HG03159 (cell line): ENCODE results near the gene RAC2.

ENCODE experiments used
- ATAC-seq: cut with Tn5 transposase; IDR thresholded peaks from one replicate; pipeline ENCODE4 v1.9.1; 2021; ENCODE audit warnings: mild to moderate bottlenecking, moderate library complexity; ENCODE audit not compliant: unreplicated experiment

RAC2 gene

DNA sequence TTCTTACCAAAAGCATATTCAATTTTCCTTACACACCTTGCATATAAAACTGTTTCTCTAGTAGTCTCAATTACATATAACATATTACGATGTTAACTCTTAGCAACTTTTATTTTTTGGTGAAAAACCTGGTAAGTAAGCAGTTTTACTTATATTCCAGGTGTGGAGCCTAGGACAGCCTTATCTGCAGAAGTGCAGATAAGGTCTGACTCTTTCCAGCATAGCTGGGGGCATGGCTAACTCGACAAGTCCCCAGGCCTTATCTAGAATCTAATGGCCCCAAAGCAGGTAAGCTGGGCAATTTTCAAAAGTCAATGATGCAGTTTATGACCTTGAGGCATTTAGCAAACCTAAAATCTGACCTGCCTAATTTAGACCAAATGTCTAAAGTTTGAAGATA lies 51.9 kb downstream of the RAC2 start:
- no peak for ATAC-seq

DNA sequence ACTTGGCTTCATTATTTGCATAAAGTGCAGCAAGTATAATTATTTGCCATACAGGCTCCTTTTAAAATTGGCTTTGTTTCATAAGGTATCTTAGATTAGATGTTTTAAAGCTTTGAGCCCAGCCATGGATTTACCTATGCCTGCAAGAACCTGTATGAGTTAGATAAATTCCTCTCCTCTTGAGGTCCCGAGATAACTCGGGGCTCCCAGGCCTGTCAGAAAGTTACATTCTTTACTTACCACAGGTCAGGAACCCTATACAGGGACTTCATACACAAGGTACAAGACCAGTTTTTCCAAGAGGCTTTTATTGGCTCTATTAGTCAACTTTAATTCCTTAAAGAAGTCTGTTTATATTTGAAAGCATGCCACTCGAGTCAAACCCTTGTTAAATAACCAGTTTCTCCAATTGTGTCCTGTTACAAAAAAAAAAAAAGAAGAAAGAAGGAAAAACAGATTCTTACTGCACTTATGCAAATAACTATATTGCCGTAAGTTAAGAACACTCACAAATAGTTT lies 53.7 kb downstream of the RAC2 start:
- no peak for ATAC-seq

DNA sequence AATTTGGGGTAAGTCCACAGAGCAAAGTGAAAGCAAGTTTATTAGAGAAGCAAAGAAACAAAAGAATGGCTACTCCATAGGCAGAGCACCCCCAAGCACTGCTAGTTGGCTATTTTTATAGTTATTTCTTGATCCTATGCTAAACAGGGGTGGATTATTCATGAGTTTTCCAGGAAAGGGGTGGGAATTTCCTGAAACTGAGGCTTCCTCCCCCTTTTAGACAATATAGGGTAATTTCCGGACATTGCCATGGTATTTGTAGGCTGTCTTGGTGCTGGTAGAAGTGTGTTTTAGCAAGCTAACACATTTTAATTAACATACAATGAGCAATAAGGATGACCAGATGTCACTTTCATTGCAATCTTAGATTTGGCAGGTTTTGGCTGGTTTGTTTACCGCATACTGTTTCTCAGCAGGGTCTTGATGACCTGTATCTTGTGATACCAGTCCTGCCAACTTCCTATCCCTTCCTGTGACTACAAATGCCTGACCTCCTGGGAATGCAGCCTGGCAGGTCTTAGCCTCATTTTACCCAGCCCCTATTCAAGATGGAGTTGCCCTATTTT lies 55.1 kb downstream of the RAC2 start:
- no peak for ATAC-seq

DNA sequence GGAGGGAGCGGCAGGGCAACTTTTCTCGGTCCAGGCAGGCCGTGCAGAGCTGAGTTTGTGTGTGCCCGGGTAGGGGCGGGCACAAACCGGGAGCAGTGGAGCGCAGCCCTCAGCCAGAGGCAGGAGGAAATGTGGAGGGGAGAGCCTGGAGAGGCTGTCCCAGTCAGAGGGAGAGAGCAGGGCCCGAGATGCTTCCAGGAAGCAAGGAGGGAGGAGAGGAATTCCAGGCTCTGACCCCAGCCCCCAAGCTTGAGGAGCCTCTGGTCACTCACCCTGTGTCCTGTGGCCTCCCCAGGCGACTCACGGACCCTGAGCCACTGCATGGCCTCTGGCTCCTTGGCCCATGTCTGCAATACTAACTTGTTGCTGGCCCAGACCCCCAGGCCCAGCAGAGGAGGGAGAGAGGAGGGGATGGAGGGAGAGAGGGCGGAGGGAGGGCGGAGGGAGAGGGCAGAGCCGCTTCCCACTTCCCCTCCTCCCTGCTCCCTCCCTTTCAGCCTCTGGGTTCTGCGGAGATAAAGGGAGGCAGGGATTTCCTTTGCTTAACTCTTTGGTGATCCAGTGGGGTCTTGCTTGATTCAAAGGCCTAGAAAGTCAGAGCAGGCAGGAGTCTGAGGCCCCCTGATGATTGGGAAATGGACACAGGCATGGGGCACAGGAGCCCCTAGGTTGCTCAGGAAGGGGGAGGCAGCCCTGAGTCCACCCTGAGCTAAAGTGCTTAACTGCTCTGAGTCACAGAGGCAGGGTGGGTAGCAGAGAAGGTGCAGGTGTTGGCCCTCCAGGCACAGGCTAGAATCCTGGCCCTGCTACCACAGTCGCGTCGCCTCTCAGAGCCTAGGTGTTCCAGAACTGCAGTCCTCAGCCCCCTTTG lies 55.9 kb downstream of the RAC2 start, which contains the start of gene C1QTNF6:
C1QTNF6 (minus strand) TSS at position 357 of the 871 bp plus-strand sequence; CDS start at position 323, 34 bp downstream.
- no peak for ATAC-seq

DNA sequence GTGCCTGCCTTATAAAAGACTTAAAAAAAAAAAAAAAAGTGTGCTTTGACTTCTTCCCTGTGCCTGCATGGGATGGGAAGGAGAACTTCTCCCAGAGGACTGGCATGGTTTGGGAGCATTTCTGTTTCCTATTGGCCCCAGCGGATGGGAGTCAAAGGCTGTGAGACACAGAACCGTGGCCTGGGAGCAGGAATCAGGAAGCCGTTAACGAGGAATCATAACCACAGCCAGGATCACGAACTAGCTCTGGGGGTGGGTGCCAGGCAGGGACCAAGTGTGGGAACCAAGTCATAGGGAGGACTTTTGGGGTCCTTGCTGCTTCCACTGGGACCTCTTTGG lies 56.5 kb downstream of the RAC2 start:
- ATAC-seq = no peak

DNA sequence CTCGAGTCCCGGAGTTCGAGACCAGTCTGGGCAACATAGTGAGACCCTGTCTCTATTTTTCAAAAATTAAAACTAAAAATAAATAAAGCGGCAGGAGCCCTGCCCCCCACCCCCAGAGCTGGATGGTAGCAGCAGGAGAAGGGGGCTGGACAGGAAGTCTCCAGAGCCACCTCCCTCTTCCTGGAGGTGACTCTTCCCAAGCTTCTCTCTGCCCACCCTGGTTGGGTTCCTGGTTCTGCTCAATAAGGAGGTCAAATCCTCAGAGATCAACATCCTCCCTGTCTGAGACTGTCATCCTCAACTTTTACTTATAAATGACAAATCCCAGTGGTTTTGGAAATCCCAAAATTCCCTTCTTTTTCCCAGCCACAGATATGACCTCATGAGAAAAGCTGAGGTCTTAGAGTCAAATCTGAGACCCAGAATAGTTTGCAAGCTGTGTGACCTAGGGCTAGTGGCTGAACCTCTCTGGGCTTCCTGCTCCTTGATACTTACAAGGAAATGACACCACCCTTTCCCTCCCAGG lies 57.0 kb downstream of the RAC2 start:
- ATAC-seq = no peak

DNA sequence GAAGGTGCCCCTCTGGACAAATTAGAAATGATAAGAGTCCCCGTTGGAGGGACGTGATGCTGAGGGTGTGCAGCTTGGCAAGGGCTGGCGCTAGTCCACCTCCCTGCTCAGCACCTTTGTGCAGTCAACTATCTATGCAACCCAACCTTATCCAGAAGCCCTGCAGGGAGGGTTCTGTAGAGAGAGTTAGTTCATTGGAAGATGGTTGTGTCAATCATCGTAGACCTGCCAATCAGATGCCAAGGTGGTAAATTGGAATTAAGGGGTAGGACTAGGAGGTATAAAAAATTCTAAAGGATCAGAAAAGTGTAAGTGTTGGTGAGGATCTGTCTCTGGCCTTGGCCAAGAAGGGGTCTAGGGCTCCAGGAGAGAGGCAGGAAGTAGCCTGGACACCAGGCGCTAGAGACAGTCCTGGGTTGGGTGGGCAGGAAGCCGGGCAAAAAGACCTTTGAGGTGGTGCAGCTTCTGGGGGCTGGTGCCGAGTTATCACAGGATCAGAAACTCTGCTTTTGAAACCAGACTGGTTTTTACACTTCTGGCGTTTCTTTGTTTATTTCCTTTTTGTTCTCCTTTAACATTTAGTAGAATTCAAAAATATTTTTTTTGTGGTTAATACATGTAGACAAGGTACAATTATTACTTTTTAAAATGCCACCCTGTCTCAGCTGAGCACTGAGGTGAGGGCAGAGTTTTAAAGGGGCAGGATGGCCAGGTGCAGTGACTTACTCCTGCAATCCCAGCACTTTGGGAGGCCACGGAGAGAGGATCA lies 57.7 kb downstream of the RAC2 start:
- no peak for ATAC-seq

DNA sequence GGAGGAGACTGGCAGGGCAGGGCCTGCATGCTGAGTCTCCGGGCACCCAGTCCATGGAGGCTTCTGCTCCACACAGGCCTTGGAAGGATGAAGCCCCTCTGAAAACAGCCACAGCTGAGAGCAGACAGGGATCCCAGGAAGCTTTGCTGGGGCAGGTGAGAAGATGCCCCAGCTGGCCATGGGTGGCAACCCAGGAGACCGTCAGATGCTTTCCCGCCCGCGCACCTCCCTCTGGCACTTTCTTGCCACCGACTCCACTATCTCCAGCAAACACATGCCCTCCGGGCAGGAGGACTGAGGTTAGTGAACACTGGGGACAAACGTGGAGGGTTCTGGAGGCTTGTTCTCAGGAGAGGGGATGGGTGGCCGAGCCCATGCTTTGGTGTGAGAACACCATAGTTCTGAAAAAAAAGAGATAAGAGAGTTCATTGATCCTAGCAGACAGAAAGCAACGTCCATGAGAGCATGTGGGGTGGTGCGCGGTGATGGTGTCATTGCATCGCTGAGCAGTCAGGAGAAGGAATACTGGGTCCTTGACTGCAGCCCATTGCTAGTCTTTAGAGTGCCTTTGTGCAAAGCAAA lies 58.3 kb downstream of the RAC2 start:
- no peak for ATAC-seq

DNA sequence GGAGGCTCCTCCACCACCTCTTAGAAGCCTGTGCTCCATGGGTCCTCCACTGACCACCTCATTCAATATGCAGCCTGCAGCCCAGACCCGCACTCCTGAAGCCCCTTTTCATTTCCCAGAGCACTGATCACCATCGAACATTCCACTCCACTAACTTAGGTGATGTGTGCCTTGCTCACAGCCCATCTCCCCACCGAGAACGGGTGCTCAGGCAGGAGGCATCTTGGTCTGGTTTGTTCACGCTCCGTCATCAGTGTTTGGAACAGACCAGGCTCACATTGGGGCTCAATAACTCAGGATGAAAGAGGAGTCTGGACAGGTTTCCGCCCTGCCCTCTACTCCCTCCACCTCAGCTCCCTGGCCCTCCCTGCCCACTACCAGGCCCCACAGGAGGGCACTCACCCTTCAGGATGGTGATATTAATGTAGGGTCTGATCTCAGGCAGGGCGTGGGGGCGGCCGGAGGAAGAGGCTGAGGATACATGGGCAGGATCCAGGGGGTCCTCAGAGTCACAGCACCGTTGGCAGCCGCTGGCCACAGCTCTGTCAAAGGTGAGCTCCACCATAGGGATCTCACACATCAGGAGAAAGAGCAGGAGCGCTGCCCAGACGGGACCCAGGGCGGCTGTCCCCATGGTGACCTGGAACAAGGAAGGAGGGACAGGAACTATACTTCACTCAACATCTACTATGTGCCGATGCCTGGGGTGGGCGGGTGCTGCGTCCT lies 59.1 kb downstream of the RAC2 start:
- no peak for ATAC-seq

DNA sequence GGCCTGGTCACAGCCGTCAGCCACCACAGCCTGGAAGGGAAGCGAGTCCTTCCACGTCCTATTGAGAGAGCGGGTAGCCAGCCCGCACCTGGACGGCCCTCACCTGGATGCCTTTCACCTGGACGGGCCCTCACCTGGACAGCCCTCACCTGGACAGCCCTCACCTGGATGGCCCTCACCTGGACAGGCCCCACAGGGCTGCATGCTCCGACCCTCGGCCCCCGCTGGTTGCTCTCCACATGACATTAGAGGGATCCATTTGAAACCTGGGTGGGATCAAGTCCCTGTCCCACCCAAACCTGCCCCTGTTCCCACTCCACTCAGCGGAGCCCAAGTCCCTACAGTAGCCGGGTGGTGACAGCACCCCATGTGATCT lies 59.7 kb downstream of the RAC2 start:
- ATAC-seq = no peak

DNA sequence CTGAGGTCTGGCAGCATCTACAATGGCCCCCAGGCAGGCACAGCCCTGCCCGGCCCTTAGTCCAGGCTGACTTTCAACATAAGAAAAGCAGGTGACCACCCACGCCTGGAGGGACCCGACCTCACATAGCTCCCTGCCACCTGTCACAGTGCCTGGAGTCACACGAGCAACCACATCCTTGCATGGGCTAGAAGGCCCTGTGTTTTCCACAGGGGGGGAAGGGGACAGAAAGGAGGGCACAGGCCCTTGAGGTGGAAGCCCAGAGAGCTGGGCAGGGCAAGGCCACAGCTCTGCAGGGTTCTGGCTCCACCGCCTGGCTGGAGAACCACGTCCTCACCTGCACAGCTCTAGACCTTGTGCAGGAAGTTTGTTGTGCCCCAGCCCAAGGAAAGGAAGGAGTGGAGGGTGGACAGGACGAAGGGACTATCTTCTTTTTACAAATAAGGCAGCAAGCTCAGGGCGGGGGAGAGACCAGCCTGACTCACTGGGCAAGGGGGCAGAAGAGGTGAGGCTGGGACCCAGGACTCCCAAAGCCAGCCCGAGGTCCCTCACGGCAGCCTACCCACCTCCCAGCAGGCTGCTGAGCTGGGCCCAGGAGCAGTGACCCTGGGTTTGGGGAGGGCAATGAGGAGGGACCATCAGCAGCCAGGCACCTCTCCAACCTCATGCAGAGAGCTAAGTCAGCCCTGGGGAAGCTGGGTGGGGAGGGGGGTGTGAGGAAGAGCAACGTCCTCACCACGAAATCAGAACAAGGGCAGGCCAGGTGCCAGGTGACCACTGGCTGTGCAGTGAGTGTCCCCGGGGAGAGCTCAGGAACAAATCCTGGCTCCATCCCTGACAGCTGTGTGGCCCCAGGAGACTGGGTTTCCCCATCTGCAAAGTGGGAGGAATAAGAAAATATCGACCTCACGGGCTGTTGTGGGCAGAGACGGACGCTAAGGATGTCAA lies 60.4 kb downstream of the RAC2 start:
- ATAC-seq = no peak

DNA sequence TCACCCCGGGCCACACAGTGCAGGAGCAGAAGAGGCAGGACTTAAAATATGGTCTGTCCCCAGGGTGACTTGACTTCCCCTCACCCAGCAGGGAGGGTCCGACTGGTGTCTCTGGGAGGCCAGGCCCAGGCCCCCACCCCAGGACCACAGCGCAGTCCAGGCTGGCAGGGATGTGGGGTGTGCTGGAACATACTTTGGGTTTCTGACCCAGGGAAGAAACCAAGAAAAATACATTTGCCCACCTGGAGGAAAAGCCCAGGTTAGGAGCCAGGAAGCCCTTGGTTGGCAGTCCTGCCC lies 61.2 kb downstream of the RAC2 start:
- no peak for ATAC-seq

DNA sequence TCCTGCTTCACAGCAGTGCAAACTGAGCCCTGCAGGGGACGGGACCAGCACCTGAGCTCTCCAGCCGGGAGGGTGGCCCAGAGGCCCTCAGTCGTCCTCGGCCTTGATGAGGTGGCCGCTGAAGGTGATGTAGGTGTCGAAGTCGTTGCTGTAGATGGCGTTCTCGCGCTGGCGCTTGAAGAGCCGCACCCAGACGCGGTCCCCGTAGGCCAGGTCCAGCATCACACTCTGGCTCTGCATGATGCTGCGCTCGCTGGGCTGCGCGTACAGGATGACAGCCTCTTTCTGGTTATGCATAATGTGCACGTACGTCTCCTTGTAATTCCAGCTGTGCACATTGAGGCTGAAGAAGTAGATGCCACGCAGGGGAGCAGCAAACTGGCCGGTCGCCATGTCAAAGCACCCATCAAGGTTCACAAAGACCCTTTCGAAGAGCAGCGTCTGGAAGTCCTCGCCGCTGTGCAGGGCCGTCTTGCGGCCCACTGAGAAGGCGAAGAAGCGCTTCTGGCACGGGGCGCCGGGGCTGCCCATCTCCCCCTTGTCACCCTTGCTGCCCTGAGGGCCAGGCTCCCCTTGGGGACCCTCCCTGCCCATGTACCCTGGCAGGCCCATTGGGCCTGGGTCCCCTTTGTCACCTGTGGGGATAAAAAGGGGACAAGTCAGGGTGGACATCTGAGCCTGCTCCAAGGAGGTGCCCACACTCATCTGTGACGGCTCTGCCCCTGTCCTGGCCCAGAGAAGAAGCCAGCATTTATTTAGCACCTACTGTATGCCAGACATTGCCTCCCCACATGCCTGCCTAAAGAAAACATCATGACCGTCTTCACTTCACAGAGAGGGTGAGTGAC lies 61.7 kb downstream of the RAC2 start:
- ATAC-seq = no peak

DNA sequence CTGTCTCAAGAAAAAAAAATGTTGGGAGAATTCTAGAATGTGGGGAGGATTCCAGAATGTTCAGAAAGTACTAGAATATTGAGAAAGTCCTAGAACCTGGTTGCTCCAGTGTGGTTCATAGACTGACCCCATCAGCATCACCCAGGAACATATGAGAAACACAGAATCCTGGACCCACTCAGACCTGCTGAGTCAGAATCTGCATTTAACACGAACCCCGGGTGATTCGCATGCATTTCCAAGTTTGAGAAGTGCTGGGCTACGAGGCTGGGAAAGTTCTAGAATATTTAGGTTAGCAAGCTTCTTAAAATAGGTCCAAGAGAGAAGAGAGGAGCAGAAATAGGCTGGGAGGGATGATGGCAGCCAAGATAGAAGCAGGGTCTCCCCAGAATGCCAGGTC lies 62.4 kb downstream of the RAC2 start:
- no peak for ATAC-seq

DNA sequence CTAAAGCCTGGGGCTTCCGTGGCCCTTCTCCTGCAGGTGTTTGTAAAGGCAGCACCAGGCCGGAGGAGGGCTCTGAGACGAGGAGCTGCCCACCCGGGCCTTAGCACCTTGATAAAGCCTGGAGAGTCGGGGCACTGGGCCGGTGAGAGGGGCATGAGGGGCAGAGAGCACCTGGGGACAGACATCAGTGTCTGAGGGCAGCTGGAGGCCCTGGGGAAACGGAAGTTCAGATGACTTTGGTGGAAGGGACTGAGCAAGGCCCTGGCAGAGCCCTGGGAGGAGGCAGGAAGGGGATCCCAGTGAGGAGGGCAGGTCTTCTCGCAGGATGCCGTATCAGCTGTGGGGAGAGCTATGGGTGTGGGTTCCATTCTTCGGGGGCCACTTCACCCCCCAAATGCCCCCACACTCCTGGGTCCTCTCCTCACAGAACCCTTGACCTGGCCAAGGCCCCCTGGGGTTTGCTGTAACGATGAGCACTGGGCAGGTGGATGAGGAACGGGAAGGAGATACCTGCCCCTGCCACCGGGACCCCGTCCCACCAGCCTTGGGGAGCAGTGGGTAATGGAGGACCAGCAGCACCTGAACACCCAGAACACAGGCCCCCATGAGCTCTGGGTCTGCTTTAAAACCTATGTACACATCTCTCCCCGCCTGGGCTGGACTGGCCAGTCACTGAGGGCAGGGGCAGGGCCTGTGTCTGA lies 63.4 kb downstream of the RAC2 start:
- no peak for ATAC-seq

DNA sequence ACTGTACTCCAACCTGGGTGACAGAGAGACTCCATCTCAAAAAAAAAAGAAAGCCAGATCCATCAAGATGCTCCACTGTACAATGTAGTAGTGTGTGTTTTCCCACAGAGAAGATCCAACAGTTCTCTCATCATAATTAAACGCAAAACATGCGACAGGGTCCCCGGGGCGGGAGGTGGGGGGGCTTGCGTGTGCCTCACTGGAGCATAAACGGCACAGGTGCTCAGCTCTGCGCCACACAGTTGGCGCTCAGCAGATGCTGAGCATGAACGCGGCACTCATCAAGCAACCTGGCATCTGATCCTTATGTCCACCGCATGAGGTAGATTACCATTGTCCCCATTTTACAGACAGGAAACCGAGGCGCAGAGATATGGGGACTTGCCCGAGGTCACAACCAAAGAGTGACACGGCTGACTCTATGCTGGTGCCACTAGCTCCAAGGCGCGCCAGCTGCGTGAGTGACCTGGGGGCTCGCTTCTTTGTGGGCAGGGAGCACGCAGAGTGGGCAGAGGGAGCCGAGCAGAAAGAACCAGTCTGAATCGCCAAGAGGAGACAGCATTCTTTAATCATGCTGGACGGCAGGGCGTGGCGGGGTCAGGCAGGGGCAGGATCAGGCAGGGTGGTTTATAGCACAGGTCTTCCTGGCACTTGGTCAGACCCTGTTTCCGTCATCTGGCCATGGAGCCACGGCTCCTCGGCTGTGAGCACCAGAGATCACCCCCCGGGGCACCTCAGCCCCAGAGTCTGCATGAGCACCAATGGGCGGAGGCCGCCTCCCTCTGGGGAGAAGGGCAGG lies 64.2 kb downstream of the RAC2 start:
- no peak for ATAC-seq

DNA sequence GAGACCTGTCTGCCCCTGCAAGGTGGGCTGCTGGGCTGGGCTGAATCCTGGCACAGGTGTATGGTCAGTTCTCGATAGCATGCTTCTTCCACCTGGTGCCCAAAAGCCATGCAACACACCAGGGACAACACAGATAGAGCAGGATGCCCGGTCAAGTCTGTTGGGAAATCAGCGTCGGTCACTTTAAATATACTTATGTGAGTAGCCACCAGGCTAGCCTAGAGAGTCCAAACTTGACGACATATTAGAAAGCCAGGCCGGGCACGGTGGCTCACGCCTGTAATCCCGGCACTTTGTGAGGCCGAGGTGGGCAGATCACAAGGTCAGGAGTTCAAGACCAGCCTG lies 65.0 kb downstream of the RAC2 start:
- no peak for ATAC-seq
